ENCODE results near the gene MFAP2. TPM values are rescaled to one million over a fixed set of nuclear protein-coding genes. Genes with fewer than 3 reads are reported as not detected.
"Not testable (repeated sequence)": the region's sequence is repeated elsewhere in the genome, so short reads cannot be mapped to it uniquely, and the experiment has no call there.

MFAP2 gene
- total RNA-seq, 1 experiment from 2014 or later, result 22.7 TPM

GRCh38 chr1:16938351-16939321 lies 41.8 kb downstream of the MFAP2 start:
- H3K27ac Mint-ChIP-seq (ENCODE audit: unreplicated experiment), result no peak overlapping the region
- no peaks in the 10 kb centered on the region for H3K4me1 Mint-ChIP-seq (ENCODE audit: low read depth, unreplicated experiment)
- Histone ChIP-seq H3K4me1 (no peaks in the 10 kb centered on the region), H3K36me3 (ENCODE audit: control insufficient read depth, insufficient read depth, low read length) (no peaks in the 10 kb centered on the region), H3K27me3 (replicated peaks; ENCODE audit: control insufficient read depth, insufficient read depth, low read length) (no peaks in the 10 kb centered on the region), H3K4me3 (ENCODE audit: low read depth, low read length) (no peak overlapping the region), H3K9me3 (no peaks in the 10 kb centered on the region)
- no peaks in the 10 kb centered on the region for H3K27me3 Mint-ChIP-seq (ENCODE audit: insufficient read depth, unreplicated experiment)
- ChIA-PET POLR2A (no interaction called here), CTCF (interaction anchor here (0.6 to 1.3 kb wide), 2 partner anchors 13 to 661 kb away, joined by 3 to 8 read pairs; no protein-coding TSS in a partner anchor)
- TF ChIP-seq CTCF (IDR thresholded peaks at IDR 0.05; ENCODE audit: insufficient read depth in 1 of 2, low read depth in 1 of 2, low read length in 1 of 2, severe bottlenecking in 1 of 2, unreplicated experiment in 1 of 2), result no peak
- H3K4me3 Mint-ChIP-seq (ENCODE audit: unreplicated experiment), result no peak overlapping the region
- DNase-seq, result no peak
- intact Hi-C loops (cut with micrococcal nuclease; ENCODE audit: unreplicated experiment), result no loop called here
- H3K9me3 Mint-ChIP-seq (ENCODE audit: unreplicated experiment), result no peaks in the 10 kb centered on the region
- no TSS peak for BruUV-seq (replicated peaks)
- H3K36me3 Mint-ChIP-seq (ENCODE audit: insufficient read depth, unreplicated experiment), result no peaks in the 10 kb centered on the region

- H3K4me3 ChIP-seq (ENCODE audit: low read depth, low read length); H3K27me3 ChIP-seq (replicated peaks; ENCODE audit: control insufficient read depth, insufficient read depth, low read length); intact Hi-C loops (cut with micrococcal nuclease; ENCODE audit: unreplicated experiment); H3K36me3 Mint-ChIP-seq (ENCODE audit: insufficient read depth, unreplicated experiment); DNase-seq; BruUV-seq (replicated peaks); H3K9me3 ChIP-seq; H3K4me3 Mint-ChIP-seq (ENCODE audit: unreplicated experiment); H3K9me3 Mint-ChIP-seq (ENCODE audit: unreplicated experiment); H3K27me3 Mint-ChIP-seq (ENCODE audit: insufficient read depth, unreplicated experiment); H3K27ac Mint-ChIP-seq (ENCODE audit: unreplicated experiment); H3K4me1 Mint-ChIP-seq (ENCODE audit: low read depth, unreplicated experiment); H3K4me1 ChIP-seq; H3K36me3 ChIP-seq (ENCODE audit: control insufficient read depth, insufficient read depth, low read length): not testable (repeated sequence)
- ChIA-PET POLR2A (interaction anchor here (0.5 kb wide), 1 partner anchor 853 kb away, joined by 3 read pairs; no protein-coding TSS in a partner anchor), CTCF (interaction anchor here (1.0 kb wide), 1 partner anchor 8 kb away, joined by 3 read pairs; no protein-coding TSS in a partner anchor)
Measured at GRCh38 chr1:16936580-16936979, 43.8 kb downstream of the MFAP2 start.

- POLR2A ChIA-PET, result interaction anchor here (0.7 kb wide), 1 partner anchor 9 kb away, joined by 3 read pairs; no protein-coding TSS in a partner anchor
- H3K4me1 ChIP-seq; H3K9me3 Mint-ChIP-seq (ENCODE audit: unreplicated experiment); H3K27me3 ChIP-seq (replicated peaks; ENCODE audit: control insufficient read depth, insufficient read depth, low read length); H3K4me3 ChIP-seq (ENCODE audit: low read depth, low read length); H3K27me3 Mint-ChIP-seq (ENCODE audit: insufficient read depth, unreplicated experiment); H3K27ac Mint-ChIP-seq (ENCODE audit: unreplicated experiment); H3K9me3 ChIP-seq; H3K36me3 Mint-ChIP-seq (ENCODE audit: insufficient read depth, unreplicated experiment); H3K36me3 ChIP-seq (ENCODE audit: control insufficient read depth, insufficient read depth, low read length); DNase-seq; H3K4me3 Mint-ChIP-seq (ENCODE audit: unreplicated experiment); BruUV-seq (replicated peaks); intact Hi-C loops (cut with micrococcal nuclease; ENCODE audit: unreplicated experiment); CTCF ChIA-PET; H3K4me1 Mint-ChIP-seq (ENCODE audit: low read depth, unreplicated experiment): not testable (repeated sequence)
Measured at GRCh38 chr1:16933945-16934344, 46.5 kb downstream of the MFAP2 start.

GRCh38 chr1:16931206-16931934 lies 49.0 kb downstream of the MFAP2 start:
- H3K36me3 ChIP-seq (ENCODE audit: control insufficient read depth, insufficient read depth, low read length); H3K27ac Mint-ChIP-seq (ENCODE audit: unreplicated experiment); POLR2A ChIA-PET; DNase-seq; H3K9me3 ChIP-seq; H3K27me3 ChIP-seq (replicated peaks; ENCODE audit: control insufficient read depth, insufficient read depth, low read length); intact Hi-C loops (cut with micrococcal nuclease; ENCODE audit: unreplicated experiment); H3K4me1 ChIP-seq; H3K27me3 Mint-ChIP-seq (ENCODE audit: insufficient read depth, unreplicated experiment); H3K36me3 Mint-ChIP-seq (ENCODE audit: insufficient read depth, unreplicated experiment); H3K4me3 Mint-ChIP-seq (ENCODE audit: unreplicated experiment); BruUV-seq (replicated peaks); H3K9me3 Mint-ChIP-seq (ENCODE audit: unreplicated experiment); H3K4me3 ChIP-seq (ENCODE audit: low read depth, low read length); H3K4me1 Mint-ChIP-seq (ENCODE audit: low read depth, unreplicated experiment): not testable (repeated sequence)
- CTCF ChIA-PET, result interaction anchor here (0.7 kb wide), 1 partner anchor 622 kb away, joined by 4 read pairs; no protein-coding TSS in a partner anchor

- H3K27me3 ChIP-seq (replicated peaks; ENCODE audit: control insufficient read depth, insufficient read depth, low read length); H3K27ac Mint-ChIP-seq (ENCODE audit: unreplicated experiment); H3K27me3 Mint-ChIP-seq (ENCODE audit: insufficient read depth, unreplicated experiment); H3K4me3 ChIP-seq (ENCODE audit: low read depth, low read length); BruUV-seq (replicated peaks); H3K4me1 ChIP-seq; POLR2A ChIA-PET; H3K36me3 Mint-ChIP-seq (ENCODE audit: insufficient read depth, unreplicated experiment); DNase-seq; H3K4me1 Mint-ChIP-seq (ENCODE audit: low read depth, unreplicated experiment); H3K9me3 ChIP-seq; H3K36me3 ChIP-seq (ENCODE audit: control insufficient read depth, insufficient read depth, low read length); H3K9me3 Mint-ChIP-seq (ENCODE audit: unreplicated experiment); CTCF ChIA-PET; intact Hi-C loops (cut with micrococcal nuclease; ENCODE audit: unreplicated experiment); H3K4me3 Mint-ChIP-seq (ENCODE audit: unreplicated experiment): not testable (repeated sequence)
Measured at GRCh38 chr1:16929146-16930041, 51.0 kb downstream of the MFAP2 start.
